HG02852 (cell line): ENCODE results near the gene SPHK2.
"Not testable (repeated sequence)": the region's sequence is repeated elsewhere in the genome, so short reads cannot be mapped to it uniquely, and the experiment has no call there.

ENCODE experiments used
- ATAC-seq: cut with Tn5 transposase; IDR thresholded peaks from one replicate; pipeline ENCODE4 v1.9.1; 2021; ENCODE audit warnings: mild to moderate bottlenecking, moderate library complexity; ENCODE audit not compliant: unreplicated experiment

SPHK2 gene

GRCh38 chr19:48624067-48624594 is 4.8 kb downstream of the SPHK2 start:
- ATAC-seq: peak; percentile 64

GRCh38 chr19:48624791-48625723 is 5.8 kb downstream of the SPHK2 start:
- ATAC-seq: no peak

DNA sequence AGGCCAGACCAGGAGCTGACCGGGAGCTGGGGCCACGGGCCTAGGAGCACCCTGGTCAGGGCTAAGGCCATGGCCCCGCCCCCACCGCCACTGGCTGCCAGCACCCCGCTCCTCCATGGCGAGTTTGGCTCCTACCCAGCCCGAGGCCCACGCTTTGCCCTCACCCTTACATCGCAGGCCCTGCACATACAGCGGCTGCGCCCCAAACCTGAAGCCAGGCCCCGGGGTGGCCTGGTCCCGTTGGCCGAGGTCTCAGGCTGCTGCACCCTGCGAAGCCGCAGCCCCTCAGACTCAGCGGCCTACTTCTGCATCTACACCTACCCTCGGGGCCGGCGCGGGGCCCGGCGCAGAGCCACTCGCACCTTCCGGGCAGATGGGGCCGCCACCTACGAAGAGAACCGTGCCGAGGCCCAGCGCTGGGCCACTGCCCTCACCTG is 6.6 kb downstream of the SPHK2 start:
- ATAC-seq: no peak

DNA sequence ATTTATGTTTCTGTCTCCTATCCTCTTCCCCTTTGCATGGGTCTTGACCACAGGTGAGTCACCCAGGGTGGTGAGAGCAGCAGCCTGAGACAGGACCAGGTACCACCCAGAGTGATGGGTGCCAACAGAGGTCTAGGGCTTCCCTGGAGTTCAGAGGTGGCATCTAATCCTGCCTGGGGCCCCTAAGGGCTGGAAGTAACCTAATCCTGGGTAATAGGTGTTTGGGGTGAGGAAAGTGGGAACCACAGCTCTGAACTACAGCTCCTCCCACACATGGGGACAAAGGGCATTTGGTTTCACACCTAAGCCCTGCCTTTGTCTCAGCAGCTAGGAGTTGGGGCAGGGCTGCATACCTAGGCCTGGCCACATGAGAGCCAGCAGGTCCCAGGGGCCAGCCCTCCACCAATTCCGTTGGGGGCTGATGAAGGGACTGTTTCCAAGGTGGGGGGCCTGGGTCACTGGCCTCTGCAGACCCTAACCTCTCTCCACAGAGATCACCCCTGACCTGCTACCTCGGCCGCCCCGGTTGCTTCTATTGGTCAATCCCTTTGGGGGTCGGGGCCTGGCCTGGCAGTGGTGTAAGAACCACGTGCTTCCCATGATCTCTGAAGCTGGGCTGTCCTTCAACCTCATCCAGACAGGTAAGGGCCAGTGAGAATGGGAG is 8.0 kb downstream of the SPHK2 start:
- ATAC-seq: no peak

DNA sequence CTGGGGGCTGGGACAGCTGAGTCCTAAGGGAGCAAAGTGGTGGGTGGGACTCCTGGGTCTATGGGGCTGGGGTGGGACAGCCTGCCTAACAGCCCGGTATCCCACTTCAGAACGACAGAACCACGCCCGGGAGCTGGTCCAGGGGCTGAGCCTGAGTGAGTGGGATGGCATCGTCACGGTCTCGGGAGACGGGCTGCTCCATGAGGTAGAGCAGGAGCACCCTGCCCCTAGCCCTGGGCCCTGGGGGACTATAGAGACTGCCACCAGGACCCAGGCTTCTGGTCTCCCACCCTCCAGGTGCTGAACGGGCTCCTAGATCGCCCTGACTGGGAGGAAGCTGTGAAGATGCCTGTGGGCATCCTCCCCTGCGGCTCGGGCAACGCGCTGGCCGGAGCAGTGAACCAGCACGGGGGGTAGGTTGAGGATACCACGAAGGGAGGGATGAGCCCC is 8.6 kb downstream of the SPHK2 start:
- ATAC-seq: no peak

DNA sequence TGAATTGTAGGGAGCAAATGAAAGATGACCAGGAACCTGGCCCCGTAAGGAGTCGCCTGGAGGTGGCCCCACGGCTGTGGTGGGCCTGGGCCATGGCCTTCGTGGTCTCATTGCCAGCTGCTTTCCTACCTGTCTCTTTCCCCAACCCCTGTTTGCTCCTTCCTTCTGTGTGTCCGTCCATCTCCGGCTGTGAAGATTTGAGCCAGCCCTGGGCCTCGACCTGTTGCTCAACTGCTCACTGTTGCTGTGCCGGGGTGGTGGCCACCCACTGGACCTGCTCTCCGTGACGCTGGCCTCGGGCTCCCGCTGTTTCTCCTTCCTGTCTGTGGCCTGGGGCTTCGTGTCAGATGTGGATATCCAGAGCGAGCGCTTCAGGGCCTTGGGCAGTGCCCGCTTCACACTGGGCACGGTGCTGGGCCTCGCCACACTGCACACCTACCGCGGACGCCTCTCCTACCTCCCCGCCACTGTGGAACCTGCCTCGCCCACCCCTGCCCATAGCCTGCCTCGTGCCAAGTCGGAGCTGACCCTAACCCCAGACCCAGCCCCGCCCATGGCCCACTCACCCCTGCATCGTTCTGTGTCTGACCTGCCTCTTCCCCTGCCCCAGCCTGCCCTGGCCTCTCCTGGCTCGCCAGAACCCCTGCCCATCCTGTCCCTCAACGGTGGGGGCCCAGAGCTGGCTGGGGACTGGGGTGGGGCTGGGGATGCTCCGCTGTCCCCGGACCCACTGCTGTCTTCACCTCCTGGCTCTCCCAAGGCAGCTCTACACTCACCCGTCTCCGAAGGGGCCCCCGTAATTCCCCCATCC is 9.4 kb downstream of the SPHK2 start:
- ATAC-seq: no peak

DNA sequence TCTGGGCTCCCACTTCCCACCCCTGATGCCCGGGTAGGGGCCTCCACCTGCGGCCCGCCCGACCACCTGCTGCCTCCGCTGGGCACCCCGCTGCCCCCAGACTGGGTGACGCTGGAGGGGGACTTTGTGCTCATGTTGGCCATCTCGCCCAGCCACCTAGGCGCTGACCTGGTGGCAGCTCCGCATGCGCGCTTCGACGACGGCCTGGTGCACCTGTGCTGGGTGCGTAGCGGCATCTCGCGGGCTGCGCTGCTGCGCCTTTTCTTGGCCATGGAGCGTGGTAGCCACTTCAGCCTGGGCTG is 9.9 kb downstream of the SPHK2 start:
- ATAC-seq: no peak

DNA sequence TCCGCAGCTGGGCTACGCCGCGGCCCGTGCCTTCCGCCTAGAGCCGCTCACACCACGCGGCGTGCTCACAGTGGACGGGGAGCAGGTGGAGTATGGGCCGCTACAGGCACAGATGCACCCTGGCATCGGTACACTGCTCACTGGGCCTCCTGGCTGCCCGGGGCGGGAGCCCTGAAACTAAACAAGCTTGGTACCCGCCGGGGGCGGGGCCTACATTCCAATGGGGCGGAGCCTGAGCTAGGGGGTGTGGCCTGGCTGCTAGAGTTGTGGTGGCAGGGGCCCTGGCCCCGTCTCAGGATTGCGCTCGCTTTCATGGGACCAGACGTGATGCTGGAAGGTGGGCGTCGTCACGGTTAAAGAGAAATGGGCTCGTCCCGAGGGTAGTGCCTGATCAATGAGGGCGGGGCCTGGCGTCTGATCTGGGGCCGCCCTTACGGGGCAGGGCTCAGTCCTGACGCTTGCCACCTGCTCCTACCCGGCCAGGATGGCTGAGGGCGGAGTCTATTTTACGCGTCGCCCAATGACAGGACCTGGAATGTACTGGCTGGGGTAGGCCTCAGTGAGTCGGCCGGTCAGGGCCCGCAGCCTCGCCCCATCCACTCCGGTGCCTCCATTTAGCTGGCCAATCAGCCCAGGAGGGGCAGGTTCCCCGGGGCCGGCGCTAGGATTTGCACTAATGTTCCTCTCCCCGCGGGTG is 10.4 kb downstream of the SPHK2 start:
- ATAC-seq: no peak

GRCh38 chr19:48630296-48631063 is 11.2 kb downstream of the SPHK2 start:
- ATAC-seq: no peak

DNA sequence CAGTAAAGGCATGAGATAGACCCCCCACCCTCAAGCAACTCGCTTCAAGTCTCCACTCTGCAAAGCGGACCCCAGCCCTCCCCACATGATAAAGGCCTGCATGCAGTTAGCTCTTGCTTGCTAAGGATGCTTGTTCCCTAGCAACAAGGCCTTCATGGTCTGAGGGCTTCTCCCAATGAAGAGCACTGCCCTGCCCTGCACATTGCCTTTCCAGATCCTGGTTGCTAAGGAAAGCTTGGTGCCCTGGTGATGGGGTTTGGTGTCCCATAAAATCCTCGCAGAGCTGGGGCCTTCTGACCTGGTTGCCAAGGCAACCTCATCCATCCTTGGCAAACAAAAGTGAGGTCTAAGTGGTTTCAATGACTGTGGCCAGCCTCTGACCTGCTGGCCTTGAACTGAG is 11.9 kb downstream of the SPHK2 start:
- ATAC-seq: no peak

DNA sequence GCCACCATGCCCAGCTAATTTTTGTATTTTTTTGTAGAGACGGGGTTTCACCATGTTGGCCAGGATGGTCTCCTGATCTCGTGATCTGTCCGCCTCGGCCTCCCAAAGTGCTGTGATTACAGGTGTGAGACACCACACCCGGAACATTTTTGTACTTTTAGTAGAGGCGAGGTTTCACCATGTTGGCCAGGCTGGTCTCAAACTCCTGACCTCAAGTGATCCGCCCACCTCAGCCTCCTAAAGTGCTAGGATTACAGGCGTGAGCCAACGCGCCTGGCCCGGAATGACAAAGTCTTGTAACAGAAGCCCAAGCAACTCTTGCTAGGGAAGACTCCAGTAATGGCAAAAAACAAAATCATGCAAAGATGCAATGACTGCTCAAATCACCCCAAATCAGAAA is 13.0 kb downstream of the SPHK2 start:
- ATAC-seq: not testable (repeated sequence)

- ATAC-seq: no peak
These were observed 13.4 kb downstream of the SPHK2 start for GRCh38 chr19:48632692-48633147.

DNA sequence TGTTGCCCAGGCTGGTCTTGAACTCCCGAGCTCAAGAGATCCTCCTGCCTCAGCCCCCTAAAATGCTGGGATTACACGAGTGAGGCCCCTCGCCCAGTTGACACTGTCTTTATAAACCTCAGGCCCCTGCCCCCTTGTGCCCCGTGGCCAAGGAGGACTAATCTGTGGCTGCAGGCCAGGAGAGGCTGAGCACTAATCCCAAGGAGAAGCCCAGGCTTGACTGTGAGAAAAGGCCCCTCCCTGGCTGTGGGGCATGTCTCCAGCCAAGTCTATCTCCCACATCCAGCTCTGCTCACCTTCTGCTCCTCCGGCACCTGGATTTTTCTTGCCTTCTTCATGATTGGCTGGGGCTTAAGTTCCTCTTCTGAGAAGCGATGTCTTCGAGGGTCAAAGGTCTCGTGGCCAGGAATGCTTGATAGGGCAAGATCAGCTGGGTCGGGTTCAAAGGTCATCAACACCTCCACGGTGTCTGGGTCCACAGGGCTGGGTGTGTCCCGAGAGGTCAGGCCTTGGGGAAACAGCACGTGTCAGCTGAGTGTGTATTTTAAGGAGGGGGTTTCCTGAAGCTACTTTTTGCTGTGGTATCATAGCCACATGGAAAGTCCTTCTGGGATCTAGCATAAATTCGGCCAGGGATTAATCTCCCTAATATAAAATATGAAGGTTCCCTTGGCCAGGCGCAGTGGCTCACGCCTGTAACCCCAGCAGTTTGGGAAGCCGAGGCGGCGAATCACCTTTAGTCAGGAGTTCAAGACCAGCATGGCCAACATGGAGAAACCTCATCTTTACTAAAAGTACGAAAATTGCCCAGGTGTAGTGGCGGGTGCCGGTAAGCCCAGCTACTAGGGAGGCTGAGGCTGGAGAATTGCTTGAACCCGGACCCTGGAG is 14.1 kb downstream of the SPHK2 start:
- ATAC-seq: no peak

DNA sequence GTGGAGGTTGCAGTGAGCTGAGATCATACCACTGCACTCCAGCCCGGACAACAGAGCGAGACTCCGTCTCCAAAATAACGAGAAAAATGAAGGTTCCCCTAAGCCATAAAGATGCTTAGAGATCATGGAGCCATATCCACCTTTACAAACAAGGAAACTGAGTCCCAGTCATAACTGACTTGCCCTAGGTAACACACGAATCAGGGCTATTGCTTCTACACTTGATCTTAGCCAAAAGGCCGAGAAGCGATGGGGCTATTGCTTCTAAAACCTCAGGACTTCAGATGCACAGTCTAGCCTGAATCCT is 14.7 kb downstream of the SPHK2 start:
- ATAC-seq: no peak

- ATAC-seq: peak; percentile 38
These were observed 15.3 kb downstream of the SPHK2 start for GRCh38 chr19:48634424-48635262.

- ATAC-seq: no peak
These were observed 16.1 kb downstream of the SPHK2 start for GRCh38 chr19:48635263-48635965.
